H9 (cell line): ENCODE data around the gene IGFL2. TPM values are rescaled to one million over a fixed set of nuclear protein-coding genes. Genes with fewer than 3 reads are reported as not detected.

ENCODE experiments used
- DNase-seq: peaks from one replicate; pipeline ENCODE4 v3.0.0-alpha.2; 2017
- H2AFZ ChIP-seq: one replicate; pipeline ENCODE4 v1.6.1; 2013; ENCODE audit warnings: mild to moderate bottlenecking, low read length, control low read depth, moderate library complexity
- H2AK5ac ChIP-seq: 2 replicates; pipeline ENCODE4 v1.6.1; 2013; ENCODE audit warnings: low read length, control low read depth, mixed read lengths; ENCODE audit not compliant: insufficient read length
- H2BK120ac ChIP-seq: one replicate; pipeline ENCODE4 v1.6.1; 2013; ENCODE audit warnings: low read depth, mild to moderate bottlenecking, low read length, control low read depth, inconsistent platforms; ENCODE audit not compliant: poor library complexity, severe bottlenecking
- H2BK12ac ChIP-seq: 2 replicates; pipeline ENCODE4 v1.6.1; 2013; ENCODE audit warnings: low read length, control low read depth, mixed read lengths, low read depth; ENCODE audit not compliant: insufficient read length
- H2BK15ac ChIP-seq: 2 replicates; pipeline ENCODE4 v1.6.1; 2013; ENCODE audit warnings: low read depth, low read length, control low read depth
- H2BK20ac ChIP-seq: one replicate; pipeline ENCODE4 v1.6.1; 2013; ENCODE audit warnings: low read depth, mild to moderate bottlenecking, low read length, control low read depth, inconsistent platforms; ENCODE audit not compliant: poor library complexity, severe bottlenecking
- H2BK5ac ChIP-seq: 2 replicates; pipeline ENCODE4 v1.6.1; 2013; ENCODE audit warnings: low read length, control low read depth, mixed read lengths; ENCODE audit not compliant: insufficient read length
- H3K14ac ChIP-seq: 2 replicates; pipeline ENCODE4 v1.6.1; 2013; ENCODE audit warnings: low read length, control low read depth; ENCODE audit not compliant: insufficient read depth
- H3K18ac ChIP-seq: 2 replicates; pipeline ENCODE4 v1.6.1; 2013; ENCODE audit warnings: low read depth, mild to moderate bottlenecking, mixed read lengths, low read length, control low read depth; ENCODE audit not compliant: insufficient read length
- H3K23ac ChIP-seq: 2 replicates; pipeline ENCODE4 v1.6.1; 2013; ENCODE audit warnings: low read length, control low read depth, mixed read lengths, low read depth; ENCODE audit not compliant: insufficient read length
- H3K23me2 ChIP-seq: 2 replicates; pipeline ENCODE4 v1.6.1; 2013; ENCODE audit warnings: low read depth, mild to moderate bottlenecking, mixed read lengths, low read length, control low read depth; ENCODE audit not compliant: insufficient read length, poor library complexity, severe bottlenecking
- H3K27ac ChIP-seq: 2 replicates; pipeline ENCODE4 v1.5.1; 2013; ENCODE audit warnings: low read length, control low read depth, mixed read lengths, low read depth; ENCODE audit not compliant: insufficient read length
- H3K27me3 ChIP-seq: 2 replicates; pipeline ENCODE4 v1.6.1; 2013; ENCODE audit warnings: low read length, control low read depth, inconsistent platforms; ENCODE audit not compliant: insufficient read depth
- H3K4ac ChIP-seq: 2 replicates; pipeline ENCODE4 v1.6.1; 2013; ENCODE audit warnings: low read depth, mild to moderate bottlenecking, control low read depth, inconsistent platforms, low read length, moderate library complexity
- H3K4me1 ChIP-seq: 2 replicates; pipeline ENCODE4 v1.6.1; 2013; ENCODE audit warnings: low read length, control low read depth, inconsistent platforms; ENCODE audit not compliant: insufficient read depth
- H3K4me2 ChIP-seq: 2 replicates; pipeline ENCODE4 v1.6.1; 2013; ENCODE audit warnings: low read length, control low read depth, mixed read lengths; ENCODE audit not compliant: insufficient read length, insufficient read depth
- H3K56ac ChIP-seq: 2 replicates; pipeline ENCODE4 v1.6.1; 2013; ENCODE audit warnings: low read depth, mild to moderate bottlenecking, mixed read lengths, low read length, control low read depth; ENCODE audit not compliant: insufficient read length
- H3K79me1 ChIP-seq: 2 replicates; pipeline ENCODE4 v1.6.1; 2013; ENCODE audit warnings: low read depth, mild to moderate bottlenecking, moderate library complexity, low read length, control low read depth, inconsistent platforms; ENCODE audit not compliant: insufficient read depth, poor library complexity, severe bottlenecking
- H3K79me2 ChIP-seq: 2 replicates; pipeline ENCODE4 v1.6.1; 2013; ENCODE audit warnings: low read length, control low read depth, inconsistent platforms; ENCODE audit not compliant: insufficient read depth
- H3K9ac ChIP-seq: 2 replicates; pipeline ENCODE4 v1.6.1; 2013; ENCODE audit warnings: low read length, control low read depth, mixed read lengths; ENCODE audit not compliant: insufficient read length; ENCODE audit errors: extremely low read depth
- H3K9me3 ChIP-seq: one replicate; pipeline ENCODE4 v1.6.1; 2013; ENCODE audit warnings: low read depth, low read length, inconsistent platforms; ENCODE audit not compliant: control insufficient read depth
- H3T11ph ChIP-seq: one replicate; pipeline ENCODE4 v1.6.1; 2013; ENCODE audit warnings: mild to moderate bottlenecking, low read length, control low read depth, inconsistent platforms
- H4K20me1 ChIP-seq: one replicate; pipeline ENCODE4 v1.6.1; 2013; ENCODE audit not compliant: control insufficient read depth, insufficient read length, insufficient read depth
- H4K5ac ChIP-seq: 2 replicates; pipeline ENCODE4 v1.6.1; 2013; ENCODE audit warnings: low read depth, mild to moderate bottlenecking, mixed read lengths, low read length, control low read depth; ENCODE audit not compliant: insufficient read length
- H4K8ac ChIP-seq: replicated peaks from 2 replicates; pipeline ENCODE4 v1.6.1; 2013; ENCODE audit warnings: low read length, control low read depth, mixed read lengths, low read depth; ENCODE audit not compliant: insufficient read length
- H4K91ac ChIP-seq: 2 replicates; pipeline ENCODE4 v1.6.1; 2013; ENCODE audit warnings: low read depth, mild to moderate bottlenecking, moderate library complexity, mixed read lengths, low read length, control low read depth; ENCODE audit not compliant: insufficient read length
- H3K27ac Mint-ChIP-seq, 3 experiments: 2 replicates in 2 of 3; 3 replicates in 1 of 3; pipeline ENCODE4 v1.8.0; 2020 to 2021; ENCODE audit warnings: mixed read lengths in 3 of 3, mild to moderate bottlenecking in 1 of 3, moderate library complexity in 1 of 3
- H3K27me3 Mint-ChIP-seq: 2 replicates; pipeline ENCODE4 v1.8.0; 2021; ENCODE audit warnings: low read depth, mild to moderate bottlenecking, moderate library complexity, mixed read lengths
- H3K36me3 Mint-ChIP-seq, 3 experiments: 2 replicates in 2 of 3; 3 replicates in 1 of 3; pipeline ENCODE4 v1.8.0; 2020 to 2021; ENCODE audit warnings: low read depth in 3 of 3, mixed read lengths in 3 of 3; ENCODE audit not compliant: insufficient read depth in 1 of 3
- H3K4me1 Mint-ChIP-seq, 2 experiments: 2 replicates each; pipeline ENCODE4 v1.8.0; 2020; ENCODE audit warnings: mixed read lengths in 2 of 2
- H3K4me3 Mint-ChIP-seq, 2 experiments: 2 replicates in 1 of 2; 3 replicates in 1 of 2; pipeline ENCODE4 v1.8.0; 2020 to 2021; ENCODE audit warnings: mild to moderate bottlenecking in 2 of 2, mixed read lengths in 2 of 2, moderate library complexity in 1 of 2
- H3K9me3 Mint-ChIP-seq, 2 experiments: 2 replicates in 1 of 2; 3 replicates in 1 of 2; pipeline ENCODE4 v1.8.0; 2020; ENCODE audit warnings: mild to moderate bottlenecking in 2 of 2, mixed read lengths in 2 of 2, moderate library complexity in 1 of 2
- CTCF ChIP-seq: fragments of 200-600 bp; sonication (generic); conservative IDR thresholded peaks from 3 replicates; pipeline ENCODE4 v1.8.0; 2021; ENCODE audit warnings: antibody characterized with exemption, mild to moderate bottlenecking
- WGBS: extraction: QIAGEN DNeasy Blood & Tissue Kit; methylation state at CpG from one replicate; pipeline ENCODE4 v1.1.7; 2013; ENCODE audit warnings: missing lambda C conversion rate, low lambda C conversion rate, mixed read lengths; ENCODE audit not compliant: insufficient read length; ENCODE audit errors: extremely low coverage; 5-methylcytosine and 5-hydroxymethylcytosine counted together
- total RNA-seq: library from RNA; stranded (reverse); gene quantifications from 2 replicates; pipeline ENCODE4 v1.2.1, GENCODE V29; 2021

IGFL2 gene
- total RNA-seq, 1 experiment from 2014 or later: not detected

- Histone ChIP-seq H4K20me1 (no peaks in the 10 kb centered on the region), H3K79me1 (no peaks in the 10 kb centered on the region), H2BK12ac (no peak overlapping the region), H3K4me2 (no peak overlapping the region), H3K14ac (no peak overlapping the region), H3K4ac (no peak overlapping the region), H3K56ac (no peak overlapping the region), H2BK120ac (no peak overlapping the region), H3K9ac (no peak overlapping the region), H4K91ac (no peak overlapping the region), H3K79me2 (no peaks in the 10 kb centered on the region), H2AFZ (no peak overlapping the region), H2BK15ac (no peak overlapping the region), H4K8ac (no peak overlapping the region), H2AK5ac (no peak overlapping the region), H3K27me3 (no peaks in the 10 kb centered on the region), H3K23me2 (no peaks in the 10 kb centered on the region), H3K18ac (no peak overlapping the region), H3K23ac (no peak overlapping the region), H3K27ac (no peak overlapping the region), H3K4me1 (no peaks in the 10 kb centered on the region; the same call in 1 of the 2 replicates), H3K9me3 (no peaks in the 10 kb centered on the region), H2BK20ac (no peak overlapping the region), H3T11ph (no peak overlapping the region), H2BK5ac (no peak overlapping the region), H4K5ac (no peak overlapping the region)
- Mint-ChIP-seq H3K27me3 (peaks cover 10% of the 10 kb centered on the region), H3K9me3 (peaks cover 3 to 4% of the 10 kb centered on the region in 2 experiments), H3K27ac (no peak overlapping the region), H3K4me1 (peaks cover 10 to 12% of the 10 kb centered on the region in 2 experiments), H3K36me3 (no peaks in the 10 kb centered on the region; a peak in 1 of 7 replicates), H3K4me3 (no peak overlapping the region)
- no CpG with 5 or more reads among the region's 1 CpG for WGBS
- DNase-seq: no peak
- TF ChIP-seq CTCF: no peak
These were observed 34.3 kb upstream of the IGFL2 start for GRCh38 chr19:46113726-46114125.
